Left ventricle myocardium inferior (tissue), 1 donor: ENCODE measurements around the gene MT3. TPM values are rescaled to one million over a fixed set of nuclear protein-coding genes. Genes with fewer than 3 reads are reported as not detected.
"Not testable (repeated sequence)": the region's sequence is repeated elsewhere in the genome, so short reads cannot be mapped to it uniquely, and the experiment has no call there.

Source experiments
- DNase-seq: peaks from one replicate; pipeline ENCODE4 v3.0.0-alpha.2; 2020
- H3K27ac ChIP-seq: fragments of 200-600 bp; replicated peaks from 2 replicates; pipeline ENCODE4 v1.8.0; 2021
- H3K27me3 ChIP-seq: fragments of 200-600 bp; 2 replicates; pipeline ENCODE4 v1.8.0; 2021; ENCODE audit warnings: low read depth
- H3K36me3 ChIP-seq: fragments of 200-600 bp; 2 replicates; pipeline ENCODE4 v1.8.0; 2021
- H3K4me1 ChIP-seq: fragments of 200-600 bp; 2 replicates; pipeline ENCODE4 v1.8.0; 2021
- H3K4me3 ChIP-seq: fragments of 200-600 bp; 2 replicates; pipeline ENCODE4 v1.8.0; 2021; ENCODE audit warnings: mild to moderate bottlenecking, moderate library complexity
- H3K9me3 ChIP-seq: fragments of 200-600 bp; replicated peaks from 2 replicates; pipeline ENCODE4 v1.8.0; 2021
- CTCF ChIP-seq: fragments of 200-600 bp; IDR thresholded peaks from 2 replicates; pipeline ENCODE4 v1.8.0; 2021; ENCODE audit warnings: antibody characterized with exemption, mild to moderate bottlenecking, borderline replicate concordance
- intact Hi-C: fragments of 100-400 bp; cut with micrococcal nuclease; formaldehyde crosslinking; loops from one replicate; pipeline ENCODE4 v1.11.0; 2022
- total RNA-seq: library from RNA; stranded (reverse); fragmentation: NEBNext Ultra II Directional; extraction: Animal tissue kit (Norgen Biotek cat#: 25700); gene quantifications from one replicate; pipeline ENCODE4 v1.2.1, GENCODE V29; 2021
- donor health status: DM: no; HTN: yes; CAD: no; lungs with severe emphysema.

MT3 gene
- total RNA-seq, 1 donor from 2014 or later = 4.1 TPM

DNA sequence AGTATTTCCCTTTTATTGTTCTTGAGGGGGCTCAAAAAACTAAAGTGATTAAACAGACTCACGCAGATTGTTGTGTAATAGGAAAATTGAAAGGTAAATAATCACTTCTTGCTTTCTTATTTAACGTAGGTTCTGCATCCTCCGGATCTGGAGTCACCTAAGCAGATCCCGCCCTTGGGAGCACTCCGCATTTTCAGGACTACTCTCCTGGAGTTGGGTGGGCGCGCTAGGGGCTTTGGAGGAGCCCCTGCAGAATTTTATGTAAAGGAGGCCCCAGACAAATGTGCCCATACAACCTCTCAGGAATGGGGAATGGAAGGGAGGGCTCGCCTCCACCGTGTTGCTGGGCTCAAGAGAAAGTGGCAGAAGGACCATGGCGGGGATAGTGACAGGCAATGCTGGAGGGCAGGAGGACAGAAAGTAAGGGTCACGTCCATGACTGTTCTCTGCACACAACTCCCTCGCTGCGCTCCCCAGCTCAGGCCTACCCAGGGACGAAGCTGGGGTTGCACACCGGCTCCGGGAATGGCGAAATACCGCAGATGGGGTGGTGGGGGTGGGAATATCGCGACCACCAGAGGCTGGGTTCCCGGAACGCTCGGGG is 27.4 kb downstream of the MT3 start:
- peaks cover 40% of the 10 kb centered on the region for H3K4me1 ChIP-seq
- H3K27ac ChIP-seq = peak overlapping the region; percentile 87
- DNase-seq = no peak
- intact Hi-C loops = no loop called here
- peak overlapping the region; percentile 66 for H3K4me3 ChIP-seq
- no peaks in the 10 kb centered on the region for H3K27me3 ChIP-seq
- no peaks in the 10 kb centered on the region for H3K36me3 ChIP-seq
- H3K9me3 ChIP-seq = no peaks in the 10 kb centered on the region
- no peak for TF ChIP-seq CTCF

GRCh38 chr16:56617212-56618085 is 28.1 kb downstream of the MT3 start:
- DNase-seq = peak; percentile 88
- H3K27ac ChIP-seq = peak overlapping the region; percentile 87
- H3K27me3 ChIP-seq = no peaks in the 10 kb centered on the region
- no peaks in the 10 kb centered on the region for H3K36me3 ChIP-seq
- intact Hi-C loops = no loop called here
- no peaks in the 10 kb centered on the region for H3K9me3 ChIP-seq
- TF ChIP-seq CTCF = peak; percentile 39
- peak overlapping the region; percentile 66 for H3K4me3 ChIP-seq
- H3K4me1 ChIP-seq = peaks cover 39% of the 10 kb centered on the region

GRCh38 chr16:56618138-56618537 is 28.8 kb downstream of the MT3 start:
- Histone ChIP-seq H3K4me3 (peak overlapping the region; percentile 66), H3K27ac (peak overlapping the region; percentile 87), H3K36me3 (no peaks in the 10 kb centered on the region), H3K9me3 (no peaks in the 10 kb centered on the region), H3K27me3 (no peaks in the 10 kb centered on the region), H3K4me1 (peaks cover 39% of the 10 kb centered on the region)
- intact Hi-C loops = no loop called here
- no peak for TF ChIP-seq CTCF
- DNase-seq = no peak

DNA sequence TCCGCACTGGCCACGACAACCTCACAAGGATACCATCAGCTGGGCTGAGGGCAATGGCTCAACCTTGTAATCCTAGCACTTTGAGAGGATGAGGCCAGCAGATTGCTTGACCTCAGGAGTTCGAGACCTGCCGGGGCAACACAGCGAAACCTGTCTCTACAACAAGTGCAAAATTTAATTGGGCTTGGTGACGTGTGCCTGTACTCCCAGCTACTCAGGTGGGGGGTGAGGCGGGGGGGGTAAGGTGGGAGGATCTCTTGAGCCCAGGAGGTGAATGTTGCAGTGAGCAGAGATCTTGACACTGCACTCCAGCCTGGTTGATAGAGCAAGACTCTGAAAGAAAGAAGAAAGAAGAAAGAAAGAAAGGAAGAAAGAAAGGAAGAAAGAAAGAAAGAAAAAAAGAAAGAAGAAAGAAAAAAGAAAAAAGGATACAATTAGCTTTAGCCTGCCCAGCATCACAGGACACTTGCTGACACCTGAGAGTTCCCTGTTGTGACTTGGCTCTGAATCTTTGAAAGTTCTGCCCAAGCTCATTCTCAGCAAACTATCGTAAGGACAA is 31.1 kb downstream of the MT3 start:
- no peaks in the 10 kb centered on the region for H3K9me3 ChIP-seq
- H3K4me1 ChIP-seq = peaks cover 47% of the 10 kb centered on the region
- DNase-seq = no peak
- intact Hi-C loops = no loop called here
- H3K27me3 ChIP-seq = no peaks in the 10 kb centered on the region
- H3K36me3 ChIP-seq = no peaks in the 10 kb centered on the region
- no peak overlapping the region for H3K27ac ChIP-seq
- no peak for TF ChIP-seq CTCF
- no peak overlapping the region for H3K4me3 ChIP-seq

- H3K27ac ChIP-seq = peak overlapping the region; percentile 48
- intact Hi-C loops, H3K9me3 ChIP-seq, H3K36me3 ChIP-seq, H3K4me3 ChIP-seq, DNase-seq, H3K27me3 ChIP-seq: not testable (repeated sequence)
- peaks cover 55% of the 10 kb centered on the region for H3K4me1 ChIP-seq
Observed at GRCh38 chr16:56621665-56622445, 32.5 kb downstream of the MT3 start.

DNA sequence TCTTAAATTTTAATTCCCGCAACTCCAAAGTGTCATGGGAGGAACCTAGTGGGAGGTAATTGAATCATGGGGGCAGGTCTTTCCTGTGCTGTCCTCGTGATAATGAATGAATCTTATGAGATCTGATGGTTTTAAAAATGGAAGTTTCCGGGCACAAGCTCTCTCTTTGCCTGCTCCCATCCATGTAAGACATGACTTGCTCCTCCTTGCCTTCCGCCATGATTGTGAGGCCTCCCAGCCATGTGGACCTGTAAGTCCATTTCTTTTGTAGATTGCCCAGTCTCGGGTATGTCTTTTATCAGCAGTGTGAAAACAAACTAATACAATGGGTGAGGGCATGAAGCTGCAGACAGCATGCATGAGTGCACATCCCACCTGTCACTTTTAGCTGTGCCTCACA is 33.9 kb downstream of the MT3 start:
- H3K27me3 ChIP-seq, H3K9me3 ChIP-seq, H3K36me3 ChIP-seq, intact Hi-C loops, H3K27ac ChIP-seq, H3K4me3 ChIP-seq, DNase-seq: not testable (repeated sequence)
- H3K4me1 ChIP-seq = peaks cover 49% of the 10 kb centered on the region
